ACC112 (cell line): ENCODE results near the gene ZNF480.
A peak's percentile ranks its signal among the peaks of the same experiment; 100 is the strongest.
"Not testable (repeated sequence)": the region's sequence is repeated elsewhere in the genome, so short reads cannot be mapped to it uniquely, and the experiment has no call there.

Experiments
- H2AFZ ChIP-seq: fragments of 200-600 bp; sonication (generic); one replicate; pipeline ENCODE4 v1.6.0; 2017; ENCODE audit warnings: antibody characterized with exemption, low read length; ENCODE audit not compliant: unreplicated experiment
- H3K27ac ChIP-seq: fragments of 200-600 bp; sonication (generic); 2 replicates; pipeline ENCODE4 v1.5.1; 2014; ENCODE audit warnings: low read depth, mild to moderate bottlenecking, antibody characterized with exemption, low read length, moderate library complexity
- H3K27me3 ChIP-seq: fragments of 200-600 bp; sonication (generic); 2 replicates; pipeline ENCODE4 v1.6.1; 2014; ENCODE audit warnings: mild to moderate bottlenecking, antibody characterized with exemption, low read length, moderate library complexity, mixed read lengths; ENCODE audit not compliant: insufficient read depth
- H3K36me3 ChIP-seq: fragments of 200-600 bp; sonication (generic); 2 replicates; pipeline ENCODE4 v1.6.1; 2016; ENCODE audit warnings: mild to moderate bottlenecking, antibody characterized with exemption, low read length, moderate library complexity, mixed read lengths; ENCODE audit not compliant: insufficient read depth
- H3K4me1 ChIP-seq: fragments of 200-600 bp; sonication (generic); one replicate; pipeline ENCODE4 v1.6.1; 2016; ENCODE audit warnings: low read length, mixed read lengths; ENCODE audit not compliant: insufficient read depth, unreplicated experiment, control insufficient read depth
- H3K4me3 ChIP-seq: fragments of 200-600 bp; sonication (generic); 2 replicates; pipeline ENCODE4 v1.5.1; 2014; ENCODE audit warnings: mild to moderate bottlenecking, low read depth, low read length
- H3K79me2 ChIP-seq: fragments of 200-600 bp; sonication (generic); one replicate; pipeline ENCODE4 v1.6.0; 2016; ENCODE audit warnings: low read length; ENCODE audit not compliant: control insufficient read depth, unreplicated experiment, insufficient read depth

Gene ZNF480

GRCh38 chr19:52296773-52297600 lies at the start of gene ZNF480:
TSS of gene ZNF480 (plus strand) at chr19:52297169. CDS start at chr19:52300413, 3,244 bp downstream.
- Histone ChIP-seq H3K27ac (peak within 1 kb of the TSS; percentile 69), H3K4me3 (peak within 1 kb of the TSS; percentile 86), H2AFZ (peak within 1 kb of the TSS; percentile 84), H3K4me1 (no peaks in the 10 kb centered on the region), H3K36me3 (peaks cover 23% of the 10 kb centered on the region), H3K27me3 (no peaks in the 10 kb centered on the region), H3K79me2 (no peaks in the 10 kb centered on the region)

- H3K4me1 ChIP-seq = no peaks in the 10 kb centered on the region
- H3K4me3 ChIP-seq = no peak overlapping the region
- no peaks in the 10 kb centered on the region for H3K36me3 ChIP-seq
- H3K79me2 ChIP-seq = no peaks in the 10 kb centered on the region
- H3K27ac ChIP-seq = no peak overlapping the region
- H3K27me3 ChIP-seq = no peaks in the 10 kb centered on the region
- H2AFZ ChIP-seq = no peak overlapping the region
These were observed 48.7 kb upstream of the ZNF480 start for GRCh38 chr19:52248241-52248640.

- Histone ChIP-seq H3K79me2 (no peaks in the 10 kb centered on the region), H3K36me3 (no peaks in the 10 kb centered on the region), H3K27me3 (no peaks in the 10 kb centered on the region; the same call in none of the 2 replicates), H3K4me3 (no peak overlapping the region), H3K4me1 (no peaks in the 10 kb centered on the region), H3K27ac (no peak overlapping the region), H2AFZ (no peak overlapping the region)
These were observed 38.5 kb upstream of the ZNF480 start for GRCh38 chr19:52258426-52258825.

GRCh38 chr19:52265556-52265955 lies 31.4 kb upstream of the ZNF480 start:
- not testable (repeated sequence) for H3K27ac ChIP-seq, H3K4me3 ChIP-seq, H3K4me1 ChIP-seq, H3K79me2 ChIP-seq, H2AFZ ChIP-seq, H3K36me3 ChIP-seq, H3K27me3 ChIP-seq

GRCh38 chr19:52269338-52270261 lies 27.4 kb upstream of the ZNF480 start, which contains the start of gene ZNF766:
TSS of gene ZNF766 (plus strand) at chr19:52269587. CDS start at chr19:52269614, 27 bp downstream.
- Histone ChIP-seq H3K27me3 (no peaks in the 10 kb centered on the region), H3K79me2 (peaks cover 41% of the 10 kb centered on the region), H3K4me1 (no peaks in the 10 kb centered on the region), H2AFZ (peak within 1 kb of the TSS; percentile 75), H3K4me3 (peak within 1 kb of the TSS; percentile 98), H3K27ac (peak within 1 kb of the TSS; percentile 95), H3K36me3 (peaks cover 13% of the 10 kb centered on the region)

- H3K27me3 ChIP-seq = no peaks in the 10 kb centered on the region
- peak overlapping the region; percentile 75 for H2AFZ ChIP-seq
- peak overlapping the region; percentile 95 for H3K27ac ChIP-seq
- H3K4me1 ChIP-seq = no peaks in the 10 kb centered on the region
- peaks cover 13% of the 10 kb centered on the region for H3K36me3 ChIP-seq
- peaks cover 44% of the 10 kb centered on the region for H3K79me2 ChIP-seq
- H3K4me3 ChIP-seq = peak overlapping the region; percentile 98
These were observed 26.6 kb upstream of the ZNF480 start for GRCh38 chr19:52270266-52270885.

- H2AFZ ChIP-seq = no peak overlapping the region
- H3K4me3 ChIP-seq = no peak overlapping the region
- H3K36me3 ChIP-seq = peaks cover 15% of the 10 kb centered on the region
- H3K27ac ChIP-seq = no peak overlapping the region
- H3K4me1 ChIP-seq = no peaks in the 10 kb centered on the region
- no peaks in the 10 kb centered on the region for H3K27me3 ChIP-seq
- peaks cover 59% of the 10 kb centered on the region for H3K79me2 ChIP-seq
These were observed 23.7 kb upstream of the ZNF480 start for GRCh38 chr19:52273301-52273700.

- H3K36me3 ChIP-seq = peaks cover 15% of the 10 kb centered on the region
These were observed 22.8 kb upstream of the ZNF480 start for GRCh38 chr19:52274191-52274590.

GRCh38 chr19:52275988-52276387 lies 21.0 kb upstream of the ZNF480 start:
- Histone ChIP-seq H3K79me2 (peaks cover 54% of the 10 kb centered on the region), H3K4me3 (no peak overlapping the region), H3K36me3 (peaks cover 15% of the 10 kb centered on the region)

More at GRCh38 chr19:52274191-52274590, 22.8 kb upstream of the ZNF480 start:
- Histone ChIP-seq H3K4me1 (no peaks in the 10 kb centered on the region), H2AFZ (no peak overlapping the region), H3K27me3 (no peaks in the 10 kb centered on the region), H3K4me3 (no peak overlapping the region), H3K79me2 (peaks cover 62% of the 10 kb centered on the region), H3K27ac (no peak overlapping the region)

GRCh38 chr19:52277471-52277870 lies 19.5 kb upstream of the ZNF480 start:
- Histone ChIP-seq H3K4me3 (no peak overlapping the region), H3K36me3 (peaks cover 12% of the 10 kb centered on the region; the same call in 1 of the 2 replicates), H3K27me3 (no peaks in the 10 kb centered on the region), H3K27ac (no peak overlapping the region), H3K4me1 (no peaks in the 10 kb centered on the region), H2AFZ (no peak overlapping the region), H3K79me2 (peaks cover 46% of the 10 kb centered on the region)

More at GRCh38 chr19:52275988-52276387, 21.0 kb upstream of the ZNF480 start:
- Histone ChIP-seq H2AFZ (no peak overlapping the region), H3K27me3 (no peaks in the 10 kb centered on the region), H3K4me1 (no peaks in the 10 kb centered on the region), H3K27ac (no peak overlapping the region)
